GM23338 (cell line): ENCODE data around the gene TRAPPC3L. TPM values are rescaled to one million over a fixed set of nuclear protein-coding genes. Genes with fewer than 3 reads are reported as not detected.

Experiments
- ATAC-seq: fragments of 200-7000 bp; cut with Tn5 transposase; 3 replicates; pipeline ENCODE4 v1.9.1; 2020
- DNase-seq: peaks from one replicate; pipeline ENCODE4 v3.0.0-alpha.2; 2015; ENCODE audit warnings: low spot score
- H2AFZ ChIP-seq: fragments of 200-600 bp; sonication (generic); 2 replicates; pipeline ENCODE4 v1.8.0; 2016; ENCODE audit warnings: antibody characterized with exemption, mild to moderate bottlenecking, moderate library complexity
- H3F3A ChIP-seq: fragments of 200-600 bp; sonication (generic); replicated peaks from 2 replicates; pipeline ENCODE4 v1.8.0; 2017; ENCODE audit warnings: antibody characterized with exemption, mixed run types, low read depth
- H3K27ac ChIP-seq: fragments of 200-600 bp; sonication (generic); 2 replicates; pipeline ENCODE4 v1.6.1; 2016; ENCODE audit warnings: low read depth
- H3K27me3 ChIP-seq: fragments of 200-600 bp; sonication (generic); 2 replicates; pipeline ENCODE4 v1.8.0; 2016; ENCODE audit warnings: mild to moderate bottlenecking, mixed run types, moderate library complexity; ENCODE audit not compliant: insufficient read depth
- H3K36me3 ChIP-seq: fragments of 200-600 bp; sonication (generic); 2 replicates; pipeline ENCODE4 v1.8.0; 2016; ENCODE audit warnings: mild to moderate bottlenecking; ENCODE audit not compliant: insufficient read depth
- H3K4me1 ChIP-seq: fragments of 200-600 bp; sonication (generic); 2 replicates; pipeline ENCODE4 v1.8.0; 2016; ENCODE audit warnings: mild to moderate bottlenecking, moderate library complexity; ENCODE audit not compliant: insufficient read depth
- H3K4me2 ChIP-seq: fragments of 200-600 bp; sonication (generic); 2 replicates; pipeline ENCODE4 v1.7.1; 2017; ENCODE audit warnings: mixed run types
- H3K4me3 ChIP-seq: fragments of 200-600 bp; sonication (generic); 2 replicates; pipeline ENCODE4 v1.6.1; 2016; ENCODE audit warnings: mixed run types
- H3K79me2 ChIP-seq: fragments of 200-600 bp; sonication (generic); replicated peaks from 2 replicates; pipeline ENCODE4 v1.8.0; 2017; ENCODE audit warnings: mild to moderate bottlenecking; ENCODE audit not compliant: insufficient read depth
- H3K9me2 ChIP-seq: fragments of 200-600 bp; sonication (generic); 2 replicates; pipeline ENCODE4 v1.8.0; 2017; ENCODE audit not compliant: insufficient read depth
- H4K20me1 ChIP-seq: fragments of 200-600 bp; sonication (generic); replicated peaks from 2 replicates; pipeline ENCODE4 v1.8.0; 2017; ENCODE audit warnings: mild to moderate bottlenecking; ENCODE audit not compliant: insufficient read depth
- H3K27ac Mint-ChIP-seq: 2 replicates; pipeline ENCODE4 v1.8.0; 2020; ENCODE audit warnings: inconsistent platforms, mild to moderate bottlenecking, moderate library complexity, mixed read lengths
- H3K27me3 Mint-ChIP-seq: 3 replicates; pipeline ENCODE4 v1.8.0; 2022; ENCODE audit warnings: low read depth, mild to moderate bottlenecking, moderate library complexity, mixed read lengths, inconsistent platforms; ENCODE audit not compliant: insufficient read depth, poor library complexity
- H3K36me3 Mint-ChIP-seq: 3 replicates; pipeline ENCODE4 v1.8.0; 2021; ENCODE audit warnings: low read depth, mild to moderate bottlenecking, inconsistent platforms, moderate library complexity, mixed read lengths
- H3K4me1 Mint-ChIP-seq: 3 replicates; pipeline ENCODE4 v1.8.0; 2020; ENCODE audit warnings: mild to moderate bottlenecking, inconsistent platforms, mixed read lengths
- H3K4me3 Mint-ChIP-seq: 3 replicates; pipeline ENCODE4 v1.8.0; 2021; ENCODE audit warnings: moderate library complexity, mild to moderate bottlenecking, inconsistent platforms, mixed read lengths
- H3K9me3 Mint-ChIP-seq: 3 replicates; pipeline ENCODE4 v1.8.0; 2020; ENCODE audit warnings: moderate library complexity, mild to moderate bottlenecking, inconsistent platforms, mixed read lengths
- CREB1 ChIP-seq: fragments of 250-450 bp; sonication (Bioruptor Pico); IDR thresholded peaks from 2 replicates; pipeline ENCODE4 v1.5.0; 2020; ENCODE audit warnings: low read depth, mild to moderate bottlenecking, moderate library complexity
- CTCF ChIP-seq, 2 experiments: fragments of 200-600 bp in 1 of 2; sonication (generic) in 1 of 2; conservative IDR thresholded peaks; 2 replicates each; pipeline versions ENCODE4 v1.5.1 to v1.6.1; 2016 to 2017; ENCODE audit warnings: antibody characterized with exemption in 2 of 2, low read depth in 2 of 2, mild to moderate bottlenecking in 2 of 2, moderate library complexity in 1 of 2
- ETS1 ChIP-seq: IDR thresholded peaks from 2 replicates; pipeline ENCODE4 v1.6.1; 2016; ENCODE audit warnings: antibody characterized with exemption
- EZH2phosphoT487 ChIP-seq: fragments of 200-600 bp; sonication (generic); IDR thresholded peaks from one replicate; pipeline ENCODE4 v1.8.1; 2018; ENCODE audit warnings: antibody characterized with exemption; ENCODE audit not compliant: unreplicated experiment
- NANOG ChIP-seq: IDR thresholded peaks from 2 replicates; pipeline ENCODE4 v1.6.1; 2016; ENCODE audit warnings: antibody characterized with exemption, borderline replicate concordance
- POLR2AphosphoS5 ChIP-seq: IDR thresholded peaks from 2 replicates; pipeline ENCODE4 v1.6.1; 2016; ENCODE audit warnings: antibody characterized with exemption, low read depth
- REST ChIP-seq: IDR thresholded peaks from one replicate; pipeline ENCODE4 v1.6.1; 2018; ENCODE audit warnings: antibody characterized with exemption; ENCODE audit not compliant: unreplicated experiment
- STAT1 ChIP-seq: IDR thresholded peaks from one replicate; pipeline ENCODE4 v1.6.1; 2016; ENCODE audit warnings: antibody characterized with exemption; ENCODE audit not compliant: unreplicated experiment
- ZNF331 ChIP-seq: fragments of 250-450 bp; sonication (Bioruptor Pico); IDR thresholded peaks from 2 replicates; pipeline ENCODE4 v1.5.0; 2020; ENCODE audit warnings: low read depth, mild to moderate bottlenecking, moderate library complexity
- ZNF462 ChIP-seq: fragments of 250-450 bp; sonication (Bioruptor Pico); IDR thresholded peaks from 2 replicates; pipeline ENCODE4 v1.5.0; 2020; ENCODE audit warnings: mild to moderate bottlenecking, moderate library complexity
- polyA plus RNA-seq: library from polyadenylated mRNA; unstranded; fragments of >200 nt; fragmentation: Nextera tagmentation; extraction: Ambion mirVana; gene quantifications from 2 replicates; pipeline ENCODE4 v1.2.1, GENCODE V29; 2016
- total RNA-seq: library from RNA; depleted of rRNA; stranded (reverse); fragments of >200 nt; shearing (Covaris generic); gene quantifications from 2 replicates; pipeline ENCODE4 v1.2.3, GENCODE V29; 2014

TRAPPC3L gene
- total and polyA plus RNA-seq, 2 experiments from 2014 or later, result not detected

GRCh38 chr6:116475141-116475540 lies 70.3 kb downstream of the TRAPPC3L start (continued):
- TF ChIP-seq ETS1 (no peak), REST (no peak), NANOG (no peak), STAT1 (no peak), ZNF331 (CRISPR knock-in tag) (no peak), POLR2AphosphoS5 (no peak)

GRCh38 chr6:116472706-116473105 lies 72.8 kb downstream of the TRAPPC3L start:
- ATAC-seq (no peak), DNase-seq (no peak)
- Histone ChIP-seq H2AFZ (no peak overlapping the region), H3K9me2 (no peaks in the 10 kb centered on the region), H3K36me3 (no peaks in the 10 kb centered on the region), H3K4me2 (no peak overlapping the region), H3K4me3 (no peak overlapping the region), H3K27ac (no peak overlapping the region), H3K27me3 (no peaks in the 10 kb centered on the region), H3K4me1 (no peaks in the 10 kb centered on the region; the same call in 1 of the 2 replicates), H3F3A (no peaks in the 10 kb centered on the region), H3K79me2 (no peaks in the 10 kb centered on the region), H4K20me1 (no peaks in the 10 kb centered on the region)
- H3K4me1 Mint-ChIP-seq, result 0 out of 3 replicates have a peak, but pooled peaks cover 2% of the 10 kb centered on the region
- H3K4me3 Mint-ChIP-seq, result no peak overlapping the region
- H3K9me3 Mint-ChIP-seq, result no peaks in the 10 kb centered on the region
- H3K27ac Mint-ChIP-seq, result no peak overlapping the region
- no peaks in the 10 kb centered on the region for H3K36me3 Mint-ChIP-seq
- peaks cover 3% of the 10 kb centered on the region for H3K27me3 Mint-ChIP-seq
- TF ChIP-seq CTCF (conservative IDR thresholded peaks at IDR 0.05; ENCODE audit: low read depth in 2 of 2) (no peak), ZNF331 (CRISPR knock-in tag) (no peak), CREB1 (CRISPR knock-in tag) (no peak), NANOG (no peak), STAT1 (no peak), EZH2phosphoT487 (no peak), ZNF462 (no peak), POLR2AphosphoS5 (no peak)
